HS-5 (cell line): ENCODE measurements around the gene TSPAN3.

Experiments used
- DNase-seq: peaks from one replicate; pipeline ENCODE4 v3.0.0-alpha.2; 2012; ENCODE audit warnings: low read depth

TSPAN3 gene

GRCh38 chr15:77009646-77010311 lies 61.1 kb downstream of the TSPAN3 start:
- DNase-seq: no peak

- no peak for DNase-seq
These were observed 61.7 kb downstream of the TSPAN3 start for GRCh38 chr15:77009176-77009575.

DNA sequence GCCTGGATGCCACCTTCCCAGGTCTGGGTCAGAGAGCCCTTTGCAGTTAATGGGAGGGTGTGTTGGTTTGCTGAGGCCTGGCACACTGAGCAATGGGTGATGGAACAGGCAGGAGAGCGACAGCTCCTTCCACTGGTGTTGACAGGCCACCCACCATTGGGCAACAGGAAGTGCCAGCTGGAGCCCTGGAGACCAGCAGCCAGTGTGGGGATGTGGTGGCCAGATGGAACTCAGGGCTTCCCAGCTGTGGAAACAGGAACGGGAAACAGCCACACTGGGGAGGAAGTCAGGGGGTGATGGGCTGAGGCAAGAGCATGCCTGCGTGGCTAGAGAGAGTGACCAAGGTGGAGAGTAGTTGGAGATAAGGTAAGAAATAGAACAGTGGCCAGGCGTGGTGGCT lies 66.7 kb downstream of the TSPAN3 start:
- no peak for DNase-seq

DNA sequence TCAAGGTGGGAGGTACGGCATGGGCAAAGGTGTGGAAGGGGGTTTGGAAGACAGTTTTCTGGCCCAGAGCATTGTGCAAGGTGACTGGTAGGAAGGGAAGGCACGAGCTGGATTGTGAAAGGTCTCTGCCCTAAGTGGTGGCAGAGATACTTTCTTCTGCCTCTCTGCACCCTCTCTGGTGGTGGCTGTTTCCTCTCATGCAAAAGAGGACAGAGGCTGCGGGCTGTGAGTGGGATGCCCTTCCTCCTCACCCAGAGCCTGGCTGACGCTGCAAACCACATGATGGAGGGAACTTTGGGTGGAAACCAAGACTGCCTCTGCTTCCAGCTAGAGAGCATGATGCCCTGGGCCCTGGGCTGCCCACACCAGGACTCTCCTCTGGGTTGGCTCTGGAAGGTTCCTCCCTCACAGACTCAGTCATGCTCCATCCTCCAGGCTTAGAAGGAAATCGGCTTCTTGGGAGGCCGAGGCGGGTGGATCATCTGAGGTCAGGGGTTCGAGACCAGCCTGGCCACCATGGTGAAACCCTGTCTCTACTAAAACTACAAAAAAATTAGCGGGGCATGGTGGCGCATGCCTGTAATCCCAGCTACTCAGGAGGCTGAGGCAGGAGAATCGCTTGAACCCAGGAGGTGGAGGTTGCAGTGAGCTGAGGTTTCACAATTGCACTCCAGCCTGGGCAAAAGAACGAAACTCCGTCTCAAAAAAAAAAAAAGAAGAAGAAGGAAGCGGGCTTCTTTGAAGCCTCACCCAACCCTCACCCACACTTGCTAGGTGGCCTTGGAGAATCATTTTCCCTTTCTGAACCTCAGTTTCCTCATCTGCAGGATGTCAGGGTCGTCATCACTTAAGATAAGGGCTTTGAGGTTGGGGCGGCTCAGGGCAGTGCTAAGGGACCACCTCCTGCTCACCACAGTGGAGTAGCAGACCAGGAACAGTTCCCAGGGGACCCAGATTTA lies 67.7 kb downstream of the TSPAN3 start:
- DNase-seq: no peak

DNA sequence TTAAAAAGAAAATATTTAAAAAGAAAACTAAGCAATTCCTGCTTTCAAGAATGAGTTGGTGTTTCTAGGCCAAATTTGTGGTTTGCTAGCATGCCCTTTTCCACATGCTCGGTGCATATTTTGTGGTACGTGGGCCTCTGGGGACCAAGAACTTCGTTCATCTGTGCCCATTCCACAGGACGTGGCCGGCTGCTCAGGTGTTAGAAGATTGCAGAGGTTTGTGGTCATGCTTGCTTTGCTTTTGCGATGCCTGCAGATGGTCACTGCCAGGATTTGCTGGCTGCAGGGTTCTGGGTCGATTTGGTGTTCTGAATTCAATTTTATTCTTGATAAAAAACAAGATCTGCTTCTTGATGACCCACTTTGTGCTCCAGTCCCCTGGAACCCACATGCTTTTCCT lies 68.5 kb downstream of the TSPAN3 start:
- DNase-seq: no peak

DNA sequence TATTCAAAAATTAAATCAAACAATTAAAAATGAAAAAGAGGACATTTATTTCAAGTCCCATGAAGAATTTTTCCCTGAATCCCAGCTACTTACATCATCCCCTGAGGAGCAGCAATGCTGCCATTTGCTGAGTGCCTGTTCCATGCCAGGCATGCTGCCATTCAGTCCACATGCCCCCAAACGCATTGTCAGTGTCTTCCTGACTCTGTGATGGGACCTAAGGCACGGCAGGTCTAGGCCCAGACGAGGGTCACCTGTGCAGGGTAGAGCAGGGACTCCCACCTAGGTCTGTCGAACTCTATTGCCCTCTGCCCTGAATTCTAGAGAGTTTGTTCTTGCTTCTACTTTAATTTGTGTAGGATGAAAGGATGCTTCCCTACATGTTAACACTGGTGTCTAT lies 68.9 kb downstream of the TSPAN3 start:
- DNase-seq: no peak

- DNase-seq: no peak
These were observed 69.6 kb downstream of the TSPAN3 start for GRCh38 chr15:77001351-77001750.

- DNase-seq: no peak
These were observed 70.9 kb downstream of the TSPAN3 start for GRCh38 chr15:76999996-77000395.

DNA sequence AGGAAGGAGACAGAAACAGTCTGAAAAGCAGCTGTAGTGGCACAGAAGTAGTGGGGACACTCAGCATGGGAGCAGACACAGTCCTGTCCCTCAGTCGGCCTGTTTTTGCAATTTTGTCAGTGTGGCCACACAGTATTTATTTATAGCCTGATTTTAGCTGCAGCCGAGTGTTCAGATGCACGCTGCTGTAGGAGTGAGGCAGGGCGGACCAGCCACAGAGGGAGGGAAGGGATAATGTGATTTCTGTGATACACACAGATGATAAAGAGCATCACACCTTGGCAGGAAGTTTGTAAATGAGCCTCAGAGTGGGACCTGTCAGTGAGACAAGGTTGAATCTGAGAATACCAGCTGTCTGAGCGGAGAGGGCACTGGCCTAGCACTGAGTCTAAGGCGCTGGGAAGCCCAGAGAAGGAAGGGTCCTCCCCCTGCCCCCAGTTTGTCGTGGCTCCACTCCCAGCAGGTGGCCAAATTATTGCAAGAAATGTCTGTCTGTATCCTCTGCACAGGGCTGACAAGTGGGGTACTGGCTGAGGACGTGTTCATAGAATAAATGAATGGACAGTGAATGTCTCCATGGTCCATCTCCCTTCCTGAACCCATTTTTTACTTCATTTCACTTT lies 72.1 kb downstream of the TSPAN3 start:
- no peak for DNase-seq

- DNase-seq: no peak
These were observed 74.1 kb downstream of the TSPAN3 start for GRCh38 chr15:76996526-76997401.

GRCh38 chr15:76996076-76996525 lies 74.8 kb downstream of the TSPAN3 start:
- no peak for DNase-seq

DNA sequence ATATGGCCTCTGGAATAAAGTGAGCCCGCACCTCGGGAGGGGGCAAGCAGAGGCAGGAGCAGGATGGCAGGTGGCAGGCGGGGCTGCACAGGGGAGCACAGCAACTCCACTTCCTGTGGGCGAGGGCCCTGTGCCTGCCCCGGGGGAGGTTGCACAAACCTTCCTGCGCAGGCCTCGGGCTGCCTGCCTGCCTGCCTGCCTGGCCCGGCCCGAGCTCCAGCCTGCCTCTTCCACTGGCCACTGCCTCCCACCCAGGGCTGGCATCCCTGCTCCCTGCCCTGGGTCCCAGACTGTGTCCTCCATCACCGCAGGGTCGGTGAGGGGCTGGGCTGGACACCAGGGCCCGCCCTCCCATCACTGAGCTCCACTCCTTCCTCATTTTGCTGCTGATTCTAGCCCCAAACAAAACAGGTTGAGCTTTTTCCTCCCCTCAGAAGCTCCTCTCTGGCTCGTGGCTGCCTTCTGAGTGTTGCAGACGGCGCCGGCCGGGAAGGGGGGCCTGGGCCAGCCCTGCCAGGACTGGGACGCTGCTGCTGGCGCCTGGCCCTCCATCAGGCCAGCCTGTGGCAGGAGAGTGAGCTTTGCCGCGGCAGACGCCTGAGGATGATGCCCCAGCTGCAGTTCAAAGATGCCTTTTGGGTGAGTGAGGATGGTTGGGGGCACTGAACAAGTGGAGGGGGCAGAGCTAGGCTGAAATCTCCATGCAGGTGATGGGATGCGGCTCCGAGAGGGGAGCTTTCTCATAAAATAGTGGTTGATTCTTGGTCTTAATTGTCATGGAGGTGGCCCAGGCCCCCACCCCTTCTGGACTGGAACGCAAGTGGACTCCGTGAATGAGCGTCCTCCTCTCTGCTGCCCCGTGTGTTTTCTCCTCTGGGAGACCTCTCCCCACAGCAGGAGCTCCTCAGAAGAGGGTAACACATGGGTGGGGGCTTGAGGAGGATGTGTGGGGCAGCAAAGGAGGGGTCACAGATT lies 75.7 kb downstream of the TSPAN3 start, which contains the start of gene PSTPIP1:
Gene PSTPIP1, plus strand, starts transcription at position 156 of the 975 bp plus-strand sequence. Its CDS starts 448 bp downstream, at position 604.
- DNase-seq: no peak

DNA sequence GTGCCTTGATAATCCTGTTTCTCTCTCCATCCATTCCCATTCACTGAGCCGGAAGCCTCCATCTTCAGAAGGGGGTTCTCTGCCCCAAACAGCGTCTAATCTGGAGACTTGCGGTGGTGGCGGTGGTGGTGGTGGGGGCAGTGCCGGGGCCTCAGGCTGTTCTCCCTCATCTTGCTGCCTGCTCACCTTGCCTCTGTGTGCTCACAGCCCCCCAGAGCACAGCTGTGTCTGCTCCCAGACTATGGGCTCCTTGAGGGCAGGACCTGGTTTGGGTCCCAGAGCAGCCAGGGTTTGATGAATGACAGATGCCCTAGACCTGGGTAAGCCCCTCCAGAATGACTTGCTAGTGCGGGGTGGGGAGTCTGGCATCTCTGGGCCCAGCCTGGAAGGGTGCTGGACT lies 76.4 kb downstream of the TSPAN3 start:
- DNase-seq: no peak

DNA sequence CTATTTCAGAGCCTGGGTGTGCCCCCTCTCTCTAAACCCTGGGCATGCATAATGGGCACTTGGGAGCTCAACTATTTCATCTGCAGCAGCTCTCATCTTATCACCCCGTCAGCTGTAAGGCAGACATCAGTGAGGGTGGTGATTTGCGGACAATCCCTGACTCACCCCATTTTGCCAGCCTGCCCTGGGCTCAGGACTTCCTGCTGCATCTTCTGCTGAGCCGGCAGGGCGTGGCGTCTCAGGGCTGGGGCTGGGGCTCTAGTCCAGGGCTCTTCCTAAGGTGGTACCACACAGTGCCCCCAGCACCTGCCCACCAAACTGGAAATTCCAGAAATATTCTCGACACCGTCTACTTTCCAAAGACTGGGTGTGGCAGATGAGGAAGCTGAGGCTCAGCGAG lies 76.9 kb downstream of the TSPAN3 start:
- DNase-seq: no peak

- DNase-seq: no peak
These were observed 77.7 kb downstream of the TSPAN3 start for GRCh38 chr15:76993114-76993725.

- no peak for DNase-seq
These were observed 78.9 kb downstream of the TSPAN3 start for GRCh38 chr15:76991741-76992645.
